C4-2B (cell line): ENCODE measurements around the gene SORCS2.

ENCODE experiments used
- CTCF ChIP-seq: fragments of 450-650 bp; conservative IDR thresholded peaks from 2 replicates; pipeline ENCODE4 v1.5.1; 2017; ENCODE audit warnings: mild to moderate bottlenecking
- ZFX ChIP-seq: fragments of 450-650 bp; IDR thresholded peaks from 2 replicates; pipeline ENCODE4 v1.6.1; 2017

- TF ChIP-seq CTCF (no peak), ZFX (no peak)
Measured at GRCh38 chr4:7439699-7440098, 247.4 kb downstream of the SORCS2 start.
